Brain pericyte (primary cell): ENCODE measurements around the gene ZSWIM3.
"Not testable (repeated sequence)": the region's sequence is repeated elsewhere in the genome, so short reads cannot be mapped to it uniquely, and the experiment has no call there.

ENCODE experiments used
- DNase-seq: peaks from one replicate; pipeline ENCODE4 v3.0.0-alpha.2; 2012; ENCODE audit warnings: low read depth, low spot score

Gene ZSWIM3

DNA sequence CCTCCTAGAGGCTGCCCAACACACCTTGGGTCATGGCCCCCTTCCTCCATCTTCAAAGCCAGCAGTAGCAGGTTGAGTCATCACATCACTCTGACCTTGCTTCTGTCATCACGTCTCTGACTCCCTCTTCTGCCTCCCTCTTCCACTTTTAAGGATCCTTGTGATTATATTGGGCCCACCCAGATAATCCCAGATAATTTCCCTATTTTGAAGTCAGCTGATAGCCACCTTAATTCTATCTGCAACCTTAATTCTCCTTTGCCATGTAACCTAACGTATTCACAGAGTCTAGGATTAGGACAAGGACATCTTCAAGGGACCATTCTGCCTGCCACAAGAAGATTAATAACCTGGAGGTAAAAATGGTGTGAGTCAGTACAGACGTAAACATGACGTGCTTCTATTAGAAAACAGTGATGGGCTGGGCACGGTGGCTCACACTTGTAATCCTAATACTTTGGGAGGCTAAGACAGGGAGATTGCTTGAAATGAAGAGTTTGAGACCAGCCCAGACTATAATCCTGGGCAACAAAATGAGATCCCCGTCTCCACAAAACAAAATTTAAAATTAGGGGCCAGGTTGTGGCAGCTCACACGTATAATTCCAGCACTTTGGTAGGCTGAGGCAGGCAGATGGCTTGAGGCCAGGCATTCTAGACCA, 3.3 kb downstream of the ZSWIM3 start:
- no peak for DNase-seq

DNA sequence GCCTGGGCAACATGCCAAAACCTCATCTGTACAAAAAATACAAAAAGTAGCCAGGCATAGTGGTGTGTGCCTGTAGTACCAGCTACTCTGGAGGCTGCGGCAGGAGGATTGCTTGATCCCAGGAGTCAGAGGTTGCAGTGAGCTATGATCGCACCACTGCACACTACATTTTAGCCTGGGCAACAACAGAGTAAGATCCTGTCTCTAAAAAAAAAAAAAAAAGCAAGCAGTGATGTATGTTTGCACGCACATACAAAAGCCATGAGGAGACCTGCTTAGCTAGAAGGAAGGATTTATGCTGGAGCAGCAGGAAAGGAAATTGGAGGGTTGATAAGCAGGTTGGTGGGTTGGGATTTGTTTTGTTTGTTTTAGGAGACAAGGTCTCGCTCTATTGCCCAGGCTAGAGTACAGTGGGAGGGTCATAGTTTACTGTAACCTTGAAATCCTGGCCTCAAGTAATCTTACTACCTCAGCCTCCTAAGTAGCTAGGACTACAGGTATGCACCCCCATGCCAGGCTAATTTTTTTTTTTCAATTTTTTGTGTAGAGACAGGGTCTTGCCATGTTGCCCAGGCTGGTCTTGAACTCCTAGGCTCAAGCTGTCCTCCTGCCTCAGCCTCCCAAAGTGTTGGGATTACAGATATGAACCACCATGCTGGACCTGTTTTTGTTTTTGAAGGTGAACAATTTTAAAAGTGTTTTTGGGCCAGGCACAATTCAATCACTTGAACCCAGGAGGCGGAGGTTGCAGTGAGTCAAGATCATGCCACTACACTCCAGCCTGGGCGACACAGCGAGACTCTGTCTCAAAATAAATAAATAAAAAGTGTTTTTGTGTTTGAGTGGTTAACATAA, 4.0 kb downstream of the ZSWIM3 start:
- no peak for DNase-seq

DNA sequence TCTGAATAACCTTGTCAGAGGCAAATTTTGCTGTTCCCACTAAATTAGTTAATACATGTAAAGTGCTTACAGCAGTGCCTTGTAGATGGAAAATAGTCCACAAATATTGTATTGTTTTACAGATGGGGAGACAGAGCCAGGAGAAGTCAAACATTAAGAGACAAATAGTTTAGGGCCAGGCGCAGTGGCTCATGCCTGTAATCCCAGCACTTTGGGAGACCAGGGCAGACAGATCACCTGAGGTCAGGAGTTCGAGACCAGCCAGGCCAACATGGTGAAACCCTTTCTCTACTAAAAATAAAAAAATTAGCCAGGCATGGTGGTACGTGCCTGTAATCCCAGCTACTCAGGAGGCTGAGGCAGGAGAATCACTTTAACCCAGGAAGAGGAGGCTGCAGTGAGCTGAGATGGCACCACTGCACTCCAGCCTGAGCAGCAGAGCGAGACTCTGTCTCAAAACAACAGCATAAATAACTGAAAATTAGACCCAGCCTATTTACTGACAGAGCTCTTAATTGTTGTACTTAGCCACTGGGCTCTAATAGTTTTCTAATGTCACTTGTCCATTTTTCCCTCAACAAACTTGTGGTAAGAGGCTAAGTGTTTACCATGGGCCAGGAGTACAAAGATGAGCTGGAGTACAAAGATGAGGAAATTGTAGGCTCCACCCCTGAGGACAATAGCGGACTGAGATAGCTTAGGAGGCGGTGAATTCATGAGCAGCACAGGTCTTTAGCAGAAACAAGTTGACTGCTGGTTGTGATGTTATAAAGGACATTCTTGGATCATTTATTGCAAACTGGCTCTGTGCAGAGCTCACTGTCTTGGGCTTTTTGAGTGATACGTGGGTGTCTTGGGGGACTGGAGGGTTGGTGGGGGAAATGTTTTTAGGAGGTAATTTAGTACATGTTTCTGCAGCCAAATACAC, 6.4 kb downstream of the ZSWIM3 start:
- DNase-seq: no peak

DNA sequence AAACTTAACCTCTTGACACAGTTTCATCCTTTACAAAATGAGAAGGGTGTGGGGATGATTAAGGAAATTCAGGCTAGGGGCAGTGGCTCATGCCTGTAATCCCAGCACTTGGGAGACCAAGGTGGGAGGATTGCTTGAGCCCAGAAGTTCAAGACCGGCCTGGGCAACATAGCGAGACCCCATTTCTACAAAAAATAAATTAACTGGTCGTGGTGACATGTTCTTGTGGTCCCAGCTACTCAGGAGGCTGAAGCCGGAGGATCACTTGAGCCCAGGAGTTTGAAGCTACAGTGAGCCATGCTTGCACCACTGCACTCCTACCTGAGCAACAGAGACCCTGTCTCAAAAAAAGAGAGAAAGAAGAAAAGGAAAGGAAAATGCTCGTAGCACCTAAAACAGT, 9.0 kb downstream of the ZSWIM3 start:
- DNase-seq: no peak

DNA sequence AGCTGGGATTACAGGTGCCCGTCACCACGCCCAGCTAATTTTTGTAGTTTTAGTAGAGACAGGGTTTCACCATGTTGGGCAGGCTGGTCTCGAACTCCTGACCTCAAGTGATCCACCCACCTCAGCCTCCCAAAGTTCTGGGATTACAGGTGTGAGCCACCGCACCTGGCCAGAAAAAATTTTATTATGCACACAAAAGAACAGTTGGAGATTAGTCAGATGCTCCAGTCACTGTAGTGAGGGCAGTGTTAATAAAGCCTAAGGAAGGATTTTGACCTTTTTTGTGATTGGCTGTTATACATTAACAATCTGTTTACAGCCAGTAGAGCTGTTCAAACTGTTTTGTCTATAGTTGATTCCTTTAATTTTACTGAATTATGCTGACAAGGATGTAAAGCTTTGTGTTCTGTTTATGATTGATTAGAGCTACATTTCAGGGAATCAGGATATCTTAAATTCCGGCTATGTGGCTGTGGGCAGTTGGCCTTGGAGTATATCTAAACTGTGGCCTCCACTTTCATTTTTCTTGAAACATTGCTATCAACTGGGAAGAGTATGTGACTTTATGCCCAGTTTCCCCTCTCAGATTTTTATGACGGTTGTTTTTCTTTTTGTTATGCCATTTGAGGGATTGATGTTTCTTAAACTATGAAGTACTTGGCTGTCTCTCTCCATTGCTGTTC, 9.9 kb downstream of the ZSWIM3 start:
- DNase-seq: no peak

DNA sequence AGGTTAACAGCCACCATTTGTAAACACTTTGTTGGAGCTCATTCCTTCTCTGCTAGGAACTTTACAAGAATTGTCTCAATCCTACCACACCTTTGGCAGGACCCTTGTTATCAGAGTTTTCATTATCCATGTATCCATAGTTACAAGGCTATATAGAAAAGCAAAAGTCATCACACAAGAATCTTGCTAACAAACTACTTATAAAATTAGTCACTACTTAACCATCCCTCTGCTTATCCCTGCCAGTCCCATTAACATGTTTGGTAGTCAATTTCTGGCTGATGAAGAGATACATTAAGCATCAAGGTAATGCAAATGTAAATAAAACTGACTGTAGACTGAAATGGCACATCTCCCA, 10.4 kb downstream of the ZSWIM3 start:
- DNase-seq: no peak

DNA sequence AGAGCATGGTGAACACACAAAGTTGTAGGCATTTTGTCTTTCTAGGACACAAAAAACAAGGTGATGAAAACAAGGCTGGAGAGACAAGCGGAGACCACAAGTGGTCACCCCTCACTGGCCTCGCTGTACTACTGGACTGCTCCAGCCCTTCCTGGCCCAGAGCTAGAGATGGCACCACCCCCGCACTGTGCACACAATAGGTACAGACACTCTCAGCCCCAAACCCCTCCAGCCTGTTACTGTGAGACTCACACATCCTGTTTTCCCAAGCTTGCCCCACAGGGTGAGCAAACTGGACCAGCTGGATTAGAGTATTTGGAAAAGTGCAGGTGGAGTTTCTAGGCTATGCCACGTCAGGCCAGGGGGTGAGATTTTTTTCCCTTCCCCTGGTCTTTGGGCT, 15.2 kb downstream of the ZSWIM3 start:
- DNase-seq: no peak

GRCh38 chr20:45873409-45874103, 16.1 kb downstream of the ZSWIM3 start:
- no peak for DNase-seq

GRCh38 chr20:45874104-45874481, 16.7 kb downstream of the ZSWIM3 start:
- DNase-seq: not testable (repeated sequence)

DNA sequence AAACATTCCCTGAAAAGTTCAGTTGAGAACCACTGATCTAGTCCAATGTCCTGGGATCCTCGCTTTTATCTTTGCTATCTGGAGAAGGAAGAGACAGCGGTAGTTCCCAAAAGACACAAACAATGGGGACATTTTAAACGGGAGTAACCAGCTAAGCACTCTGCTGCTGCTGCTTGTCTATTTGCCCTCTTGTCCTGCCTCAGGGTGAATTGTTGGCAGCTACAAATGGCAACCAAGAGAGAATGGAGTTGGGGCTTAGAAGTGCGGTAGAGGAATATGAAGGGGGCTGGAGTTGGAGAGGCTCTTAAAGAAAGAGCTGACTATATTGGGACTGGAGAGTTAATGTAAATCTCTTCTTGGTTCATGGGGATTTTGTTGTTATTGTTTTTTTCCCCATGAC, 17.2 kb downstream of the ZSWIM3 start:
- no peak for DNase-seq

- no peak for DNase-seq
Observed at GRCh38 chr20:45878076-45878761, 20.8 kb downstream of the ZSWIM3 start.

DNA sequence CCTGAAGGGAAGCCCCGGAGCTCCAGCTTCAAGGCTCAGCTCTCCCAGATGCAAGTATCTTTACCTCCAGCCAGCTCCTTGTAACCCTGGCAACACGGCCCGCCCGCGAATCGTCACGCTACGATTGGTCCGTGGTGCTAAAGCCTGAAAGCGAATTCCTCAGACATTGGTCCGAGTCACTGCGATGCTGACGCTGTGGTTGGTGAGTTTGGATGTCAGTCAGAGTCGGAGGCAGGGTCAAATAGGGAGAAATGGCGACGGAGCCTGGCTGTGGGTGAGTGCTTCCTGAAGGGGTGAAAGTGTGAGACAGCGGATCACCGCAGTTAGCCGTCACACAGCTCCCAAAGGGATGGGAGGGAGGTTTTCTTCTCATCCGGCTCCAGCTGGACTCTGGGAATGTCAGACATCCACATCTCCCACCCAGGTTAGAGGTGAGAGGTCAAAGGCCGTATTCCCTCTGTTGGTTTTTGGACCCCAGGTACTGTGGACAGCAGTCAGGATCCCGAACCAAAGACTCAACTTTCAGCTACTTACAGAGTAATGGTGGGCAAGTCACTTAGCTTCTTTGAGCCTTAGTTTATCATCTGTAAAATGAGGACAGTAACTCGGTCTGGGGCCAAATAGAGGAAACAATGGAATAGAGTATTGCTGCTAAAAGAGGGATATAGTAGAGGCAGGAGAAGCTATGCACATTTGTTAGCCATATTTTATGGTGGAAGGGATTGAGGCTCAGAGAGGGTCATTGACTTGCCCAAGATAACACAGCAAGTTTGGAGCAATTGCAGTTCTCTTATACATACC, 23.8 kb downstream of the ZSWIM3 start, which contains the start of gene ZSWIM1:
Gene ZSWIM1 (plus strand): TSS at position 240 of the 801 bp plus-strand sequence. CDS start 1,366 bp downstream, outside the sequence.
- DNase-seq: peak; percentile 98

DNA sequence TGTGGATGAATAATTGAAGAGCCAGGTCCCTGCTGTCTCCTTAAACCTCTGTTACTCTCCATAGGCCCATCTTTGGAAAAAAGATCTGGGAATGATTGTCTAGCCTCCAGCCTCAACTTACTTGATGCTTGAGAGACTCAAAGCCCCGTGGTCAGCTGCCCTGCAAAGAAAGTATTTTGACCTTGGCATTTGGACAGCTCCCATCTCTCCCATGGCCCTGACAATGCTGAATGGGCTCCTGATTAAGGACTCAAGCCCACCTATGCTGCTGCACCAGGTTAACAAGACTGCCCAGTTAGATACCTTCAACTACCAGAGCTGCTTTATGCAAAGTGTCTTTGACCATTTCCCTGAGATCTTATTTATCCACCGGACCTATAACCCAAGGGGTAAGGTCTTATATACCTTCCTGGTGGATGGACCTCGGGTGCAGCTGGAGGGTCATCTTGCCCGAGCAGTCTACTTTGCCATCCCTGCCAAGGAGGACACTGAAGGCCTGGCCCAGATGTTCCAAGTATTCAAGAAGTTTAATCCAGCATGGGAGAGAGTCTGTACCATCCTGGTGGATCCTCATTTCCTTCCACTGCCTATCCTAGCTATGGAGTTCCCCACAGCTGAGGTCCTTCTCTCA, 25.2 kb downstream of the ZSWIM3 start:
- DNase-seq: no peak

DNA sequence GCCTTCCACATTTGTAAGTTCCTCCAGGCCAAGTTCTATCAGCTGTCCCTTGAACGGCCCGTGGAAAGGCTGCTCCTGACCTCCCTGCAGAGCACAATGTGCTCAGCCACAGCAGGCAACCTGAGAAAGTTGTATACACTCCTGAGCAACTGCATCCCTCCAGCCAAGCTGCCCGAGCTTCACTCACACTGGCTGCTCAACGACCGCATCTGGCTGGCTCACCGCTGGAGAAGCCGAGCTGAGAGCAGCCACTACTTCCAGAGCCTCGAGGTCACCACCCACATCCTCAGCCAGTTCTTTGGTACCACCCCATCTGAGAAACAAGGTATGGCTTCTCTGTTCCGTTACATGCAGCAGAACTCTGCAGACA, 25.7 kb downstream of the ZSWIM3 start:
- no peak for DNase-seq

DNA sequence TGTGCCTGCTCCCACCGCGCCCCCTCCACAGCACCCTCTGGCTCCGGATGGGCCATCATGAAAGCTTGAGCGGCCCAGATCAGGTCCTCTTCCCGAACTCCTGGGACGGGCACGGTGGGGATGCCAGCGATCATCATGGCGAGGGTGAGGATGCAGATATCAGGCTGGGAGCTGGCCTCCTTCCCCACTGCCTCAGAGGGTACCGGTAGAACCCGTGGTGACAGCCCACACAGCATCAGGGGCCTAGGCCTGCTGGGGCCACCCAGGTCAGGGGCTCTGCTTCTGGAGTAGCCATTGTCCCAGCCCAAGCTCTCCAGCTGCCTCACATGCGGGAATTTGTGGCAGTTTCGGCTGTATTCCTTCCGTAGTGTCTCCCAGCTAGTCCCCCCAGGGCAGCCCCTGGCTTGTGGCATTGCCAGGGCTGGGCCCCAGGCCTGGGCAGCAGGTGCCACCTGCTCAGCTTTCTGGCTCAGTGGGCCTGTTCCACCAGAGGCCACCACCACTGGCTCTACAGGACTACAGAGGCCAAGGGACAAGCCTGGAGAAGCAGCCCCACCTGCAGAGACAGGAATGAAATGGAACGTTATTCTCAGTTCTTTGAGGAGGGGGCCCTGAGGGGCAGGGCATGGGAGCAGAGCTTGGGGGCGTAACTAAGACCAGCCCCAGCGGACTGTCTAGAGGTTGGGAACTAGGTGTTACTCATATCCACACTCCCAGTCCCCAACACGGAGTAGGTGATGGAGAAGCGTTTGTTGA, 29.4 kb downstream of the ZSWIM3 start:
- no peak for DNase-seq

GRCh38 chr20:45887346-45887715, 29.9 kb downstream of the ZSWIM3 start, which contains the start of gene SPATA25:
SPATA25 (minus strand) TSS chr20:45887622; CDS start chr20:45887590, 32 bp downstream.
- no peak for DNase-seq

DNA sequence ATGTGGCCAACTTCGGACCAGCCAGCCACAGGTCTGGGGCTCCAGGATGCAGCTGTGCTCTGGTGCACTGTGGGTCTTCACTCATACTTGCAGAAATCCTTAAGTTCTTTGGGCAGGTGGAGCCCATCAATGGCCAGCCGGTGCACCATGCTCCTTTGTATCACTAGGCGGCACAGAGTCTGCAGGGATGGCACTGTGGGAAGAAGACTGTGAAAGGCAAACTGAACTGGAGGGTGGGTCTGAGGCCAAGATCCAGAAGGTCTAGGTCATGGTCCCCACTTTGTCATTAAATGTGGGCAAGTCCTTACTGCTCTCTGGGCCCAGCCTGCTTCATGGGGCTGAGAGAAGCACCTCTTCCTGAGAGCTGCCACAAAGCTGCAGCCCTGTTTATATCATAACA, 31.3 kb downstream of the ZSWIM3 start:
- no peak for DNase-seq
